GM21825 (cell line): ENCODE measurements around the gene CYB5R4.

Experiments used
- ATAC-seq: cut with Tn5 transposase; IDR thresholded peaks from one replicate; pipeline ENCODE4 v1.9.1; 2021; ENCODE audit warnings: mild to moderate bottlenecking, moderate library complexity; ENCODE audit not compliant: unreplicated experiment

Gene CYB5R4

GRCh38 chr6:83976037-83976755 lies 116.7 kb downstream of the CYB5R4 start:
- no peak for ATAC-seq

- ATAC-seq: no peak
Measured at GRCh38 chr6:83976871-83977270, 117.4 kb downstream of the CYB5R4 start.

GRCh38 chr6:83978324-83978734 lies 118.8 kb downstream of the CYB5R4 start:
- no peak for ATAC-seq

GRCh38 chr6:83978997-83979396 lies 119.5 kb downstream of the CYB5R4 start:
- no peak for ATAC-seq

GRCh38 chr6:83984411-83984810 lies 124.9 kb downstream of the CYB5R4 start:
- ATAC-seq: no peak

- ATAC-seq: no peak
Measured at GRCh38 chr6:83985308-83985713, 125.8 kb downstream of the CYB5R4 start.

- no peak for ATAC-seq
Measured at GRCh38 chr6:83985715-83986114, 126.2 kb downstream of the CYB5R4 start.

- ATAC-seq: no peak
Measured at GRCh38 chr6:83998021-83998584, 138.6 kb downstream of the CYB5R4 start.

GRCh38 chr6:84001119-84001518 lies 141.6 kb downstream of the CYB5R4 start:
- no peak for ATAC-seq

- no peak for ATAC-seq
Measured at GRCh38 chr6:84002226-84002625, 142.7 kb downstream of the CYB5R4 start.

- ATAC-seq: no peak
Measured at GRCh38 chr6:84003131-84003530, 143.6 kb downstream of the CYB5R4 start.

- no peak for ATAC-seq
Measured at GRCh38 chr6:84003654-84004053, 144.2 kb downstream of the CYB5R4 start.

GRCh38 chr6:84007871-84008270 lies 148.4 kb downstream of the CYB5R4 start:
- ATAC-seq: no peak

GRCh38 chr6:84013354-84013753 lies 153.9 kb downstream of the CYB5R4 start:
- ATAC-seq: no peak

- no peak for ATAC-seq
Measured at GRCh38 chr6:84013931-84014330, 154.4 kb downstream of the CYB5R4 start.

GRCh38 chr6:84016029-84016428 lies 156.5 kb downstream of the CYB5R4 start:
- no peak for ATAC-seq
